ENCODE data around the gene SPTLC1. TPM values are rescaled to one million over a fixed set of nuclear protein-coding genes. Genes with fewer than 3 reads are reported as not detected.

The SPTLC1 gene
- total and polyA plus RNA-seq, 2 of the 8 experiments (the other 6 are each of a cell fraction or from before 2014, with no cell fraction given), result 34.2 to 62.1 TPM

- H3K4ac ChIP-seq (replicated peaks; ENCODE audit: insufficient read length, low read depth, low read length), result no peak overlapping the region
- H3K23ac ChIP-seq (ENCODE audit: insufficient read length), result no peak overlapping the region
- H3K23me2 ChIP-seq (ENCODE audit: low read depth, low read length), result no peaks in the 10 kb centered on the region
- H4K8ac ChIP-seq (ENCODE audit: extremely low read depth, insufficient read depth, low read length), result no peak overlapping the region
- H3K27me3 ChIP-seq (replicated peaks in 1 of 4; ENCODE audit: control insufficient read depth in 3 of 4, extremely low read depth in 1 of 4, insufficient read depth in 3 of 4, low read length in 3 of 4), result no peaks in the 10 kb centered on the region; a peak in 2 of 7 replicates
- H3K79me2 ChIP-seq (ENCODE audit: control insufficient read depth in 1 of 2, insufficient read depth in 2 of 2, low read length in 2 of 2), result no peaks in the 10 kb centered on the region
- CTCF ChIA-PET (ENCODE audit: partially characterized antibody), result interaction anchor here (1.0 to 3.0 kb wide), 2 partner anchors 17 to 145 kb away, joined by 3 to 17 read pairs; no protein-coding TSS in a partner anchor
- H2AK5ac ChIP-seq (ENCODE audit: low read depth, low read length), result no peak overlapping the region
- no peaks in the 10 kb centered on the region; a peak in 1 of 7 replicates for H3K4me1 ChIP-seq (replicated peaks in 1 of 4; ENCODE audit: control insufficient read depth in 3 of 4, insufficient read depth in 4 of 4, low read length in 3 of 4)
- no peak for FAIRE-seq
- H3K79me1 ChIP-seq (ENCODE audit: low read depth, low read length), result no peaks in the 10 kb centered on the region
- H2BK12ac ChIP-seq (ENCODE audit: low read depth, low read length), result no peak overlapping the region
- H3K56ac ChIP-seq (replicated peaks; ENCODE audit: insufficient read length, low read depth, low read length), result no peak overlapping the region
- no peak for DNase-seq (ENCODE audit: low read depth in 1 of 2, low spot score in 2 of 2)
- H3K18ac ChIP-seq (ENCODE audit: extremely low read depth, low read length), result no peak overlapping the region
- H3K9me3 ChIP-seq (ENCODE audit: insufficient read depth in 2 of 2, low read depth in 1 of 2, low read length in 1 of 2), result no peaks in the 10 kb centered on the region
- WGBS, 2 experiments (ENCODE audit: extremely low coverage in 1 of 2, insufficient coverage in 1 of 2, insufficient read length in 1 of 2, insufficient replicate concordance in 2 of 2, low coverage in 1 of 2, low lambda C conversion rate in 2 of 2, missing lambda C conversion rate in 1 of 2), result 100% methylated on average over 1 of the region's 1 CpG; no CpG with 5 or more reads in 1 of the 2 experiments
- no peak overlapping the region for H2BK15ac ChIP-seq (ENCODE audit: low read length)
- H3K27ac ChIP-seq (ENCODE audit: low read depth, low read length), result no peak overlapping the region
- H3K14ac ChIP-seq (ENCODE audit: insufficient read length), result no peak overlapping the region
- H2AFZ ChIP-seq (ENCODE audit: low read length), result no peak overlapping the region
- H4K20me1 ChIP-seq (replicated peaks in 1 of 2; ENCODE audit: control insufficient read depth in 1 of 2, insufficient read depth in 2 of 2, low read length in 2 of 2), result no peaks in the 10 kb centered on the region
- H4K5ac ChIP-seq (ENCODE audit: insufficient read length, low read depth, low read length), result no peak overlapping the region
- H2BK20ac ChIP-seq (ENCODE audit: low read length), result no peak overlapping the region
- no peak overlapping the region for H3K4me3 ChIP-seq (ENCODE audit: extremely low read depth in 1 of 4, insufficient read depth in 2 of 4, low read depth in 3 of 4, low read length in 4 of 4)
- H3K4me2 ChIP-seq (ENCODE audit: insufficient read depth in 1 of 2, low read depth in 2 of 2, low read length in 2 of 2), result no peak overlapping the region
- POLR2A ChIA-PET (ENCODE audit: partially characterized antibody), result no interaction called here
- no peak overlapping the region for H2BK120ac ChIP-seq (replicated peaks; ENCODE audit: low read depth, low read length)
- no peak overlapping the region for H2BK5ac ChIP-seq (ENCODE audit: low read depth, low read length)
- H3K36me3 ChIP-seq (ENCODE audit: control insufficient read depth in 2 of 4, insufficient read depth in 4 of 4, low read length in 3 of 4), result no peaks in the 10 kb centered on the region
- no peak overlapping the region for H4K91ac ChIP-seq (replicated peaks; ENCODE audit: insufficient read length, low read length)
- H3K9ac ChIP-seq (replicated peaks in 1 of 4; ENCODE audit: extremely low read depth in 1 of 4, low read depth in 3 of 4, low read length in 3 of 4), result no peak overlapping the region
- TF ChIP-seq CTBP2 (IDR thresholded peaks at IDR 0.05; ENCODE audit: borderline replicate concordance, insufficient read depth, insufficient read length, low read length) (no peak), HDAC6 (IDR thresholded peaks at IDR 0.05; ENCODE audit: low read depth, low read length) (no peak), NANOG (IDR thresholded peaks at IDR 0.05; ENCODE audit: insufficient read depth, low read depth, low read length, poor library complexity, severe bottlenecking) (no peak), CREB1 (IDR thresholded peaks at IDR 0.05) (no peak), JUND (IDR thresholded peaks at IDR 0.05; ENCODE audit: low read length) (no peak), CHD1 (IDR thresholded peaks at IDR 0.05; ENCODE audit: low read depth, low read length) (no peak), POLR2AphosphoS5 (IDR thresholded peaks at IDR 0.05; ENCODE audit: low read depth, low read length) (no peak), GTF2F1 (IDR thresholded peaks at IDR 0.05; ENCODE audit: borderline replicate concordance, low read depth, low read length) (no peak), USF2 (IDR thresholded peaks at IDR 0.05; ENCODE audit: low read length) (no peak), CTCF (IDR thresholded peaks at IDR 0.05; ENCODE audit: control extremely low read depth in 1 of 3, insufficient read depth in 1 of 3, low read depth in 1 of 3, low read length in 3 of 3) (no peak), EZH2 (IDR thresholded peaks at IDR 0.05; ENCODE audit: low read depth, low read length, severe bottlenecking) (no peak)
These were observed 6.8 kb upstream of the SPTLC1 start for GRCh38 chr9:92122061-92122460.
